Esophagus muscularis mucosa (tissue), 3 donors: Measurements from ENCODE around the gene MTAP.

Experiments
- CTCF ChIP-seq, 3 experiments: fragments of 200-600 bp in 2 of 3; fragments of 450-650 bp in 1 of 3; sonication (generic) in 2 of 3; IDR thresholded peaks; one replicate each; pipeline ENCODE4 v1.5.1; 2017 to 2019; ENCODE audit warnings: antibody characterized with exemption in 3 of 3, mild to moderate bottlenecking in 2 of 3, moderate library complexity in 1 of 3
- POLR2AphosphoS5 ChIP-seq, 2 donors: sonication (generic); formaldehyde crosslinking; IDR thresholded peaks; one replicate each; pipeline ENCODE4 v1.6.1; 2017; ENCODE audit warnings: antibody characterized with exemption in 2 of 2

- TF ChIP-seq CTCF (IDR thresholded peaks at IDR 0.05) (no peak), POLR2AphosphoS5 (IDR thresholded peaks at IDR 0.05) (no peak)
Observed at GRCh38 chr9:21871256-21871975, 69.0 kb downstream of the MTAP start.
